ENCODE results near the gene SAMD3. TPM values are rescaled to one million over a fixed set of nuclear protein-coding genes. Genes with fewer than 3 reads are reported as not detected.

Gene SAMD3
- total RNA-seq, 1 experiment from 2014 or later = 0.39 TPM

DNA sequence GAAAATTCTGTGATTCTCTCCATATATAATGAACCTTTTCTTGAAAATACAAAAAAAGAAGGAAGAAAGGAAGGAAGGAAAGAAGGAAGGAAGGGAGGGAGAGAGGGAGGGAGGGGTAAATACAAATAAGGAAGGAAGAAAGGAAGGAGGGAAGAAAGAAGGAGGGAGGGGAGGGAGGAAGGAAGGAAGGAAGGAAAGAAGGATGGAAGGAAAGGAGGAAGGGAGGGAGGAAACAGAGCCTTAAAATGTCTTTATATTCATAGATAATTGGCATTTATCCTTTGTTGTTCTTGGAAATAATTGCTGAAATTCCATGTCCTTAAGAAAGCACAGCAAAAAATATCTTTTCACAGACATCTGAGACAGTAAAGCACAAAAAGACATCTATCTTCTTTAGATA, 40.3 kb downstream of the SAMD3 start:
- Mint-ChIP-seq H3K4me3 (no peak overlapping the region), H3K4me1 (no peaks in the 10 kb centered on the region; a peak in 1 of 4 replicates)

More for the DNA sequence above, 40.3 kb downstream of the SAMD3 start:
- no peaks in the 10 kb centered on the region for H3K27me3 Mint-ChIP-seq (ENCODE audit: low read depth)
- H3K4me1 ChIP-seq (ENCODE audit: insufficient read depth, low read length) = no peaks in the 10 kb centered on the region
- peaks cover 0 to 4% (median 4%) of the 10 kb centered on the region in 3 experiments; a peak in 2 of 7 replicates for H3K36me3 Mint-ChIP-seq (ENCODE audit: insufficient read depth in 1 of 3, low read depth in 3 of 3)
- no peak overlapping the region for H4K5ac ChIP-seq (ENCODE audit: insufficient read length, low read depth, low read length)
- H4K91ac ChIP-seq (ENCODE audit: insufficient read length, low read depth, low read length) = no peak overlapping the region
- no peak overlapping the region for H2AK5ac ChIP-seq (ENCODE audit: insufficient read length, low read length)
- H3K23me2 ChIP-seq (ENCODE audit: insufficient read length, low read depth, low read length, poor library complexity, severe bottlenecking) = no peaks in the 10 kb centered on the region
- no peak overlapping the region for H3K27ac ChIP-seq (ENCODE audit: insufficient read length, low read depth, low read length)
- no peaks in the 10 kb centered on the region for H4K20me1 ChIP-seq (ENCODE audit: control insufficient read depth, insufficient read depth, insufficient read length)
- no peak overlapping the region for H3K56ac ChIP-seq (ENCODE audit: insufficient read length, low read depth, low read length)
- H2BK15ac ChIP-seq (ENCODE audit: low read depth, low read length) = no peak overlapping the region
- H4K8ac ChIP-seq (replicated peaks; ENCODE audit: insufficient read length, low read depth, low read length) = no peak overlapping the region
- no peak overlapping the region for H2BK12ac ChIP-seq (ENCODE audit: insufficient read length, low read depth, low read length)
- no peaks in the 10 kb centered on the region for H3K79me2 ChIP-seq (ENCODE audit: insufficient read depth, low read length)
- H3K4ac ChIP-seq (ENCODE audit: low read depth, low read length) = no peak overlapping the region
- no peak for DNase-seq
- H2BK20ac ChIP-seq (ENCODE audit: low read depth, low read length, poor library complexity, severe bottlenecking) = no peak overlapping the region
- no peaks in the 10 kb centered on the region for H3K79me1 ChIP-seq (ENCODE audit: insufficient read depth, low read depth, low read length, poor library complexity, severe bottlenecking)
- H3K27ac Mint-ChIP-seq = no peak overlapping the region
- H3K18ac ChIP-seq (ENCODE audit: insufficient read length, low read depth, low read length) = no peak overlapping the region
- no peak overlapping the region for H2AFZ ChIP-seq (ENCODE audit: low read length)
- no peak overlapping the region for H3K4me2 ChIP-seq (ENCODE audit: insufficient read depth, insufficient read length, low read length)
- no peaks in the 10 kb centered on the region for H3K9me3 Mint-ChIP-seq
- H3K9me3 ChIP-seq (ENCODE audit: control insufficient read depth, low read depth, low read length) = no peaks in the 10 kb centered on the region
- no peak overlapping the region for H3K9ac ChIP-seq (ENCODE audit: extremely low read depth, insufficient read length, low read length)
- no peak overlapping the region for H3K14ac ChIP-seq (ENCODE audit: insufficient read depth, low read length)
- no peak overlapping the region for H2BK120ac ChIP-seq (ENCODE audit: low read depth, low read length, poor library complexity, severe bottlenecking)
- TF ChIP-seq, protein P1, sequence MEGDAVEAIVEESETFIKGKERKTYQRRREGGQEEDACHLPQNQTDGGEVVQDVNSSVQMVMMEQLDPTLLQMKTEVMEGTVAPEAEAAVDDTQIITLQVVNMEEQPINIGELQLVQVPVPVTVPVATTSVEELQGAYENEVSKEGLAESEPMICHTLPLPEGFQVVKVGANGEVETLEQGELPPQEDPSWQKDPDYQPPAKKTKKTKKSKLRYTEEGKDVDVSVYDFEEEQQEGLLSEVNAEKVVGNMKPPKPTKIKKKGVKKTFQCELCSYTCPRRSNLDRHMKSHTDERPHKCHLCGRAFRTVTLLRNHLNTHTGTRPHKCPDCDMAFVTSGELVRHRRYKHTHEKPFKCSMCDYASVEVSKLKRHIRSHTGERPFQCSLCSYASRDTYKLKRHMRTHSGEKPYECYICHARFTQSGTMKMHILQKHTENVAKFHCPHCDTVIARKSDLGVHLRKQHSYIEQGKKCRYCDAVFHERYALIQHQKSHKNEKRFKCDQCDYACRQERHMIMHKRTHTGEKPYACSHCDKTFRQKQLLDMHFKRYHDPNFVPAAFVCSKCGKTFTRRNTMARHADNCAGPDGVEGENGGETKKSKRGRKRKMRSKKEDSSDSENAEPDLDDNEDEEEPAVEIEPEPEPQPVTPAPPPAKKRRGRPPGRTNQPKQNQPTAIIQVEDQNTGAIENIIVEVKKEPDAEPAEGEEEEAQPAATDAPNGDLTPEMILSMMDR (conservative IDR thresholded peaks at IDR 0.05) = no peak
- H3T11ph ChIP-seq (ENCODE audit: low read length) = no peak overlapping the region
- H3K23ac ChIP-seq (ENCODE audit: insufficient read length, low read depth, low read length) = no peak overlapping the region
- no peaks in the 10 kb centered on the region for H3K27me3 ChIP-seq (ENCODE audit: insufficient read depth, low read length)
- H2BK5ac ChIP-seq (ENCODE audit: insufficient read length, low read length) = no peak overlapping the region
